Large intestine (tissue), 3 donors: ENCODE data around the gene SPSB1. TPM values are rescaled to one million over a fixed set of nuclear protein-coding genes. Genes with fewer than 3 reads are reported as not detected.
A peak's percentile ranks its signal among the peaks of the same experiment; 100 is the strongest.

Experiments used
- DNase-seq, 2 donors: peaks; one replicate each; pipeline versions ENCODE4 v3.0.0 to v3.0.0-alpha.2; 2013
- H3K27ac ChIP-seq: one replicate; pipeline ENCODE4 v1.5.1; 2013; ENCODE audit warnings: low read length
- H3K27me3 ChIP-seq: 2 replicates; pipeline ENCODE4 v1.6.1; 2013; ENCODE audit warnings: low read length; ENCODE audit not compliant: control insufficient read depth, insufficient read depth
- H3K36me3 ChIP-seq: 2 replicates; pipeline ENCODE4 v1.6.1; 2013; ENCODE audit warnings: low read length; ENCODE audit not compliant: control insufficient read depth, insufficient read depth
- H3K4me1 ChIP-seq: one replicate; pipeline ENCODE4 v1.6.1; 2013; ENCODE audit warnings: low read length; ENCODE audit not compliant: control insufficient read depth, insufficient read depth
- H3K4me3 ChIP-seq: one replicate; pipeline ENCODE4 v1.5.1; 2013; ENCODE audit warnings: low read length
- H3K9me3 ChIP-seq: one replicate; pipeline ENCODE4 v1.6.1; 2013; ENCODE audit warnings: mild to moderate bottlenecking, low read depth, low read length, moderate library complexity; ENCODE audit not compliant: control insufficient read depth
- WGBS: methylation state at CpG from one replicate; pipeline ENCODE4 v1.1.5; 2013; ENCODE audit warnings: low lambda C conversion rate; ENCODE audit not compliant: insufficient coverage; 5-methylcytosine and 5-hydroxymethylcytosine counted together
- polyA plus RNA-seq: library from polyadenylated mRNA; unstranded; fragments of 120-200 nt; gene quantifications from one replicate; pipeline ENCODE4 v1.2.1, GENCODE V29; 2013

Gene SPSB1
- polyA plus RNA-seq, 1 donor, result 23.7 TPM

DNA sequence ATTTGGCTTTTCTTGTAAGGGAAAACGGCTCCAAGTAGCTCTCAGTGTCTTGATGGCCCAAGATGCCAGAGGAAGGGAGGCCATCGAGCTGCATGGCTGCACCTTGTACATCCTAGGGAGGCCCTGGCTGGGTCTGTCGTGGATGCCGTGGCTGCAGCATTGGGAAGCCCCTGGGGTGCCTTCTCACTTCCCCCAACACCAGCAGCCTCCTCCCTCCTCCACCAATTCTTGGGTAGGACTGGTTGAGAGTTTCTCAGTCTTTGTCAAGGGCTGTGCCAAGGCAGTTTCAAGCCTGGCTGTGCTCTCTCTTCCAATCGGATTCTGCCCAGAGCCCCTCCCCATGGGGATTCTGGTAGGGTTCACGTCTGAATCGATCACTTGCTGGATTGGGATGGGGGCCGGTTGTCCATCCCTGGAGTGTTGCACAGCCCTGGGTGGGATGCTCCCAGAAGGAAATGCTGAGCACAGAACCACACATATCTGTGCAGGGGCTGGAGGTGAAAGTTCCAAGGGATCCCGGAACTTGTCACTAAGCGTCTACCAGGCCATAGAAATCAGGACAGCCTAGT lies 14.0 kb upstream of the SPSB1 start:
- no peaks in the 10 kb centered on the region for H3K36me3 ChIP-seq
- peak overlapping the region; percentile 90 for H3K27ac ChIP-seq
- no peaks in the 10 kb centered on the region for H3K9me3 ChIP-seq
- no peaks in the 10 kb centered on the region for H3K27me3 ChIP-seq
- H3K4me3 ChIP-seq, result no peak overlapping the region
- WGBS, result no CpG with 5 or more reads among the region's 10 CpGs
- no peak for DNase-seq
- peaks cover 41% of the 10 kb centered on the region for H3K4me1 ChIP-seq

DNA sequence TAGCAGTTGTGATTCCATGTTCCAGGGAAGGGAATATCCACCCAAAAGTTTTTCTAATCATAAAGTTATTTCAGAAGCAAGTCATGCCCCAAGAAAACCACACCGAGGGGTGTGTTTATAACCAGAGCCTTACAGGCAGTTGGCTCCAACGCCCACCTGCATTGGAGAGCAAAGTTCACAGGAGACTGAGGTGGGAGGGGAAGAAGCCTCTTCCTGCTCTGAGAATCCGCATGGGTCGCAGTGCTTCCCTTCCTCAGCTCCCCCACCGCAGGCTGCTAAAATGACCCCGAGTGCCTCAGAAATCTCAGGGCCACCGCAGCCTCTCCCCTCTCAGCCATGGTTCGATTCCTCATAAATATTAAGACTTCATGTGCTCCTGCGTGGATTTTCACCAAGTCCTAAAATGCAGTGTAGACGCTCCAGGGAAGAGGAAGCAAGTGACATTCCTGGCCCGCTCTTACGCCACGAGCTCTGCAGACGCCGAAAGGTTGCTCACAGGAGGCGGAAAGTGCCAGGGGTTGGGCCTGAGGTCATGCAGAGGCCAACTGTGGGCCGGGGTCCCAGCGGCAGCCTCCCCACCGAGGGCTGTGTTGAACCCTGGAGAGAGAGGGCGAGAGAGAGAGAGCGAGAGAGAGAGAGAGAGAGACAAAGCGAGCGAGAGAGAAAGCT lies 13.4 kb upstream of the SPSB1 start:
- 40% methylated on average over 3 of the region's 23 CpGs for WGBS
- Histone ChIP-seq H3K27me3 (no peaks in the 10 kb centered on the region), H3K9me3 (no peaks in the 10 kb centered on the region), H3K36me3 (no peaks in the 10 kb centered on the region), H3K4me3 (no peak overlapping the region), H3K4me1 (peaks cover 41% of the 10 kb centered on the region), H3K27ac (peak overlapping the region; percentile 90)
- DNase-seq, result peak; percentile 88 to 96

GRCh38 chr1:9280015-9280860 lies 12.5 kb upstream of the SPSB1 start:
- Histone ChIP-seq H3K4me3 (no peak overlapping the region), H3K4me1 (peaks cover 39% of the 10 kb centered on the region), H3K36me3 (no peaks in the 10 kb centered on the region), H3K9me3 (peaks cover 4% of the 10 kb centered on the region), H3K27ac (peak overlapping the region; percentile 90), H3K27me3 (no peaks in the 10 kb centered on the region)
- peak in 1 of 2 donors; percentile 76 for DNase-seq
- no CpG with 5 or more reads among the region's 36 CpGs for WGBS

- no peak for DNase-seq
- Histone ChIP-seq H3K36me3 (no peaks in the 10 kb centered on the region), H3K27me3 (no peaks in the 10 kb centered on the region), H3K4me1 (peaks cover 31% of the 10 kb centered on the region), H3K4me3 (no peak overlapping the region), H3K9me3 (peaks cover 4% of the 10 kb centered on the region), H3K27ac (no peak overlapping the region)
- no CpG with 5 or more reads among the region's 19 CpGs for WGBS
These were observed 11.4 kb upstream of the SPSB1 start for GRCh38 chr1:9281071-9281827.

- H3K27ac ChIP-seq, result no peak overlapping the region
- no peak for DNase-seq
- H3K36me3 ChIP-seq, result no peaks in the 10 kb centered on the region
- H3K9me3 ChIP-seq, result peaks cover 4% of the 10 kb centered on the region
- no CpG with 5 or more reads among the region's 12 CpGs for WGBS
- H3K4me3 ChIP-seq, result no peak overlapping the region
- H3K27me3 ChIP-seq, result no peaks in the 10 kb centered on the region
- peaks cover 31% of the 10 kb centered on the region for H3K4me1 ChIP-seq
These were observed 10.6 kb upstream of the SPSB1 start for GRCh38 chr1:9281908-9282695.

DNA sequence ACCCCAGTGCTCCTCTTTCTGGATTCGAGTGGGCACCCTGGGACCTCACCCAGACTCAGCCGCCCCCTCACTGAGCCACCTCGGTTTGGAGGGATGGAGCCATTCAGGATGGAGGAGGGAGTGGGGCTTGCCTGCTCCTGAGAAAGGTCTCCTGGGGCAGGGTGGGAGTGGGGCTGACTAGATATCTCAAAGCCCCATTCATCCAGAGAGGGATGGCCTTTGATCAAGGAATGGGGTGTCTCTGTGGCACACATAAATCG lies 10.1 kb upstream of the SPSB1 start:
- no peak overlapping the region for H3K27ac ChIP-seq
- WGBS, result no CpG with 5 or more reads among the region's 4 CpGs
- no peaks in the 10 kb centered on the region for H3K36me3 ChIP-seq
- peaks cover 31% of the 10 kb centered on the region for H3K4me1 ChIP-seq
- H3K27me3 ChIP-seq, result no peaks in the 10 kb centered on the region
- peaks cover 4% of the 10 kb centered on the region for H3K9me3 ChIP-seq
- DNase-seq, result no peak
- no peak overlapping the region for H3K4me3 ChIP-seq

GRCh38 chr1:9284061-9284460 lies 8.6 kb upstream of the SPSB1 start:
- no peak overlapping the region for H3K27ac ChIP-seq
- H3K4me1 ChIP-seq, result peaks cover 20% of the 10 kb centered on the region
- no peak for DNase-seq
- H3K27me3 ChIP-seq, result no peaks in the 10 kb centered on the region
- H3K9me3 ChIP-seq, result peaks cover 16% of the 10 kb centered on the region
- WGBS, result 92% methylated on average over 2 of the region's 2 CpGs
- no peak overlapping the region for H3K4me3 ChIP-seq
- H3K36me3 ChIP-seq, result no peaks in the 10 kb centered on the region

DNA sequence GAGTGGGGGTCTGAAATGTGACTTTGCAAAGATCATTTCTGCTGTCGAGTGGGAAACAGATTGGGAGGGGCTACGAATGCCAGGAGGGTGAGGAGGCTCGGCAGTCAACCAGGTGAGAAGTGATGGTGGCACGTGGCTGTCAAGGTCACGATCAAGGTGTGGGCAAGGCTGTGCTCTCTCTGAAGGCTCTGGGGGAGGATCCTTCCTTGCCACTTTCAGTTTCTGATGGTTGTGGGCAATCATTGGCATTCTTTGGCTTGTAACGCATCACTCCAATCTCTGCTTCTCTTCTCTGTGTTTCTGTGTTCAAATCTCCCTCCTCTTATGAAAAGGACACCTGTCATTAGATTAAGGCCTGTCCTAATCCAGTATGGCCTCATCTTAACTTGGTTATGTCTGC lies 6.1 kb upstream of the SPSB1 start:
- H3K9me3 ChIP-seq, result peaks cover 19% of the 10 kb centered on the region
- no peaks in the 10 kb centered on the region for H3K27me3 ChIP-seq
- H3K27ac ChIP-seq, result no peak overlapping the region
- peaks cover 5% of the 10 kb centered on the region for H3K4me1 ChIP-seq
- DNase-seq, result no peak
- WGBS, result 80% methylated on average over 1 of the region's 6 CpGs
- H3K36me3 ChIP-seq, result no peaks in the 10 kb centered on the region
- no peak overlapping the region for H3K4me3 ChIP-seq

DNA sequence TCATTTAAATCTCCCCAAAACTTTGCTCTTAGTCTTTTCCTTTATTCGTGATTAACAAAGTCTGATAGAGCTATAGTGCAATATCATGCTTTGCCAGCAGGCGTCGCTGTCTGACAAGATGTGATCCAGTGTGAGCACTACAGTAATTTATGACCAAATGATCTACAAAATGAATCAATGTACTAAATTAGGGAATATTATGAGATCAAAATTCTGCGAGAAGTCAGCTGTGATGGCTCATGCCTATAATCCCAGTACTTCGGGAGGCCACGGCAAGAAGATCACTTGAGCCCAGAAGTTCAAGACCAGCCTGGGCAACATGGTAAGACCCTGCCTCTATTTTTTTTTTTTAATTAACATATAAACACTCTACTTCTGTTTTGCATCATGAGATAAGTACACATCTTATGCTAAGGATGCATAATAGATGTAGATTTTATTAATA lies 3.6 kb upstream of the SPSB1 start:
- Histone ChIP-seq H3K36me3 (no peaks in the 10 kb centered on the region), H3K27me3 (no peaks in the 10 kb centered on the region), H3K9me3 (peaks cover 19% of the 10 kb centered on the region), H3K4me1 (peaks cover 6% of the 10 kb centered on the region), H3K27ac (no peak overlapping the region), H3K4me3 (no peak overlapping the region)
- WGBS, result 75% methylated on average over 3 of the region's 6 CpGs
- DNase-seq, result no peak
